ENCODE results near the gene NDUFAF4. TPM values are rescaled to one million over a fixed set of nuclear protein-coding genes. Genes with fewer than 3 reads are reported as not detected.

Gene NDUFAF4
- total RNA-seq, 1 donor from 2014 or later: 50.6 TPM

- Mint-ChIP-seq H3K4me3 (no peak overlapping the region), H3K36me3 (no peaks in the 10 kb centered on the region), H3K9me3 (no peaks in the 10 kb centered on the region), H3K27me3 (ENCODE audit: insufficient read depth, low read depth) (no peaks in the 10 kb centered on the region), H3K4me1 (peaks cover 6% of the 10 kb centered on the region), H3K27ac (no peak overlapping the region)
- H3K4me2 ChIP-seq: no peak overlapping the region
- TF ChIP-seq EZH2 (IDR thresholded peaks at IDR 0.05): no peak
- no peak for TF ChIP-seq EZH2phosphoT487 (IDR thresholded peaks at IDR 0.05)
- no peak for TF ChIP-seq CTCF (IDR thresholded peaks at IDR 0.05)
- no peak overlapping the region for H3K27ac ChIP-seq
- H4K20me1 ChIP-seq (ENCODE audit: low read depth): no peaks in the 10 kb centered on the region
- H2AFZ ChIP-seq (replicated peaks): no peak overlapping the region
- DNase-seq (ENCODE audit: low spot score): no peak
- H3K9me3 ChIP-seq (ENCODE audit: low read depth): no peaks in the 10 kb centered on the region
- no peaks in the 10 kb centered on the region for H3K36me3 ChIP-seq
- no peaks in the 10 kb centered on the region for H3K79me2 ChIP-seq (ENCODE audit: low read depth)
- H3K9ac ChIP-seq: no peak overlapping the region
- no peaks in the 10 kb centered on the region for H3K27me3 ChIP-seq
- H3F3A ChIP-seq (ENCODE audit: low read depth): no peaks in the 10 kb centered on the region
- no peak overlapping the region for H3K4me3 ChIP-seq
- H3K4me1 ChIP-seq: peaks cover under 1% of the 10 kb centered on the region
These were observed 19.5 kb downstream of the NDUFAF4 start for GRCh38 chr6:96878143-96878542.

- Mint-ChIP-seq H3K4me3 (no peak overlapping the region), H3K9me3 (no peaks in the 10 kb centered on the region), H3K36me3 (no peaks in the 10 kb centered on the region)
These were observed 20.7 kb downstream of the NDUFAF4 start for GRCh38 chr6:96876886-96877545.

GRCh38 chr6:96872976-96873375, 24.7 kb downstream of the NDUFAF4 start:
- H3K36me3 Mint-ChIP-seq: no peaks in the 10 kb centered on the region
- Histone ChIP-seq H3K9me3 (ENCODE audit: low read depth) (no peaks in the 10 kb centered on the region), H3K27me3 (no peaks in the 10 kb centered on the region), H4K20me1 (ENCODE audit: low read depth) (no peaks in the 10 kb centered on the region), H3F3A (ENCODE audit: low read depth) (no peaks in the 10 kb centered on the region), H3K36me3 (no peaks in the 10 kb centered on the region), H3K9ac (no peak overlapping the region), H3K79me2 (ENCODE audit: low read depth) (no peaks in the 10 kb centered on the region), H3K27ac (no peak overlapping the region), H3K4me2 (no peak overlapping the region), H2AFZ (replicated peaks) (no peak overlapping the region), H3K4me1 (no peaks in the 10 kb centered on the region), H3K4me3 (no peak overlapping the region)
- DNase-seq (ENCODE audit: low spot score): no peak
- no peak overlapping the region for H3K4me3 Mint-ChIP-seq
- no peaks in the 10 kb centered on the region for H3K9me3 Mint-ChIP-seq
- H3K27me3 Mint-ChIP-seq (ENCODE audit: insufficient read depth, low read depth): no peaks in the 10 kb centered on the region
- no peaks in the 10 kb centered on the region for H3K4me1 Mint-ChIP-seq
- no peak overlapping the region for H3K27ac Mint-ChIP-seq
- TF ChIP-seq EZH2 (IDR thresholded peaks at IDR 0.05) (no peak), EZH2phosphoT487 (IDR thresholded peaks at IDR 0.05) (no peak), CTCF (IDR thresholded peaks at IDR 0.05) (no peak)

More at GRCh38 chr6:96876886-96877545, 20.7 kb downstream of the NDUFAF4 start:
- Histone ChIP-seq H3K4me3 (no peak overlapping the region), H3K27ac (no peak overlapping the region), H3K9me3 (ENCODE audit: low read depth) (no peaks in the 10 kb centered on the region), H3F3A (ENCODE audit: low read depth) (no peaks in the 10 kb centered on the region), H2AFZ (replicated peaks) (no peak overlapping the region), H3K9ac (no peak overlapping the region), H3K4me1 (no peaks in the 10 kb centered on the region), H3K79me2 (ENCODE audit: low read depth) (no peaks in the 10 kb centered on the region), H3K36me3 (no peaks in the 10 kb centered on the region), H3K27me3 (no peaks in the 10 kb centered on the region), H3K4me2 (no peak overlapping the region), H4K20me1 (ENCODE audit: low read depth) (no peaks in the 10 kb centered on the region)
- Mint-ChIP-seq H3K27me3 (ENCODE audit: insufficient read depth, low read depth) (no peaks in the 10 kb centered on the region), H3K4me1 (peaks cover 3% of the 10 kb centered on the region), H3K27ac (no peak overlapping the region)
- TF ChIP-seq EZH2 (IDR thresholded peaks at IDR 0.05) (no peak), CTCF (IDR thresholded peaks at IDR 0.05) (no peak), EZH2phosphoT487 (IDR thresholded peaks at IDR 0.05) (no peak)
- DNase-seq (ENCODE audit: low spot score): no peak

All from neural progenitor cell (in vitro differentiated cells).